Fibroblast of skin of left biceps (primary cell): Measurements from ENCODE around the gene PET117.
"Not testable (repeated sequence)": the region's sequence is repeated elsewhere in the genome, so short reads cannot be mapped to it uniquely, and the experiment has no call there.

ENCODE experiments used
- DNase-seq, 2 experiments: peaks; one replicate each; pipeline ENCODE4 v3.0.0-alpha.2; 2013; ENCODE audit warnings: low read depth in 2 of 2

PET117 gene

GRCh38 chr20:18164356-18164755, 26.7 kb downstream of the PET117 start:
- no peak for DNase-seq

- DNase-seq, result no peak
Observed at GRCh38 chr20:18165553-18165952, 27.9 kb downstream of the PET117 start.

GRCh38 chr20:18166241-18166881, 28.7 kb downstream of the PET117 start:
- no peak for DNase-seq

- no peak for DNase-seq
Observed at GRCh38 chr20:18166950-18167349, 29.3 kb downstream of the PET117 start.

- DNase-seq, result no peak
Observed at GRCh38 chr20:18172379-18172778, 34.7 kb downstream of the PET117 start.

- no peak for DNase-seq
Observed at GRCh38 chr20:18174906-18175683, 37.4 kb downstream of the PET117 start.

- no peak for DNase-seq
Observed at GRCh38 chr20:18176318-18176785, 38.7 kb downstream of the PET117 start.

GRCh38 chr20:18180366-18180765, 42.7 kb downstream of the PET117 start:
- not testable (repeated sequence) for DNase-seq

GRCh38 chr20:18180815-18181214, 43.2 kb downstream of the PET117 start:
- DNase-seq, result no peak

- no peak for DNase-seq
Observed at GRCh38 chr20:18187020-18187419, 49.4 kb downstream of the PET117 start.

GRCh38 chr20:18188434-18188833, 50.8 kb downstream of the PET117 start:
- peak; percentile 8 to 14 for DNase-seq

- no peak for DNase-seq
Observed at GRCh38 chr20:18190338-18191233, 52.9 kb downstream of the PET117 start.

GRCh38 chr20:18191306-18191705, 53.6 kb downstream of the PET117 start:
- DNase-seq, result no peak
